ENCODE results near the gene CDK5RAP3.

CDK5RAP3 gene

GRCh38 chr17:47935961-47936360, 35.0 kb upstream of the CDK5RAP3 start:
- no peak for TF ChIP-seq FOXP2 (optimal IDR thresholded peaks at IDR 0.05; ENCODE audit: borderline replicate concordance, extremely low read depth, extremely low read length, insufficient read depth)
- TF ChIP-seq SIN3A (IDR thresholded peaks at IDR 0.05; ENCODE audit: borderline replicate concordance, insufficient read depth, low read length) = no peak
- no peak for TF ChIP-seq POLR2AphosphoS5 (IDR thresholded peaks at IDR 0.05; ENCODE audit: low read depth, low read length)
- TF ChIP-seq TAF1 (IDR thresholded peaks at IDR 0.05; ENCODE audit: borderline replicate concordance, insufficient read depth, low read length) = no peak
- TF ChIP-seq, protein P1, sequence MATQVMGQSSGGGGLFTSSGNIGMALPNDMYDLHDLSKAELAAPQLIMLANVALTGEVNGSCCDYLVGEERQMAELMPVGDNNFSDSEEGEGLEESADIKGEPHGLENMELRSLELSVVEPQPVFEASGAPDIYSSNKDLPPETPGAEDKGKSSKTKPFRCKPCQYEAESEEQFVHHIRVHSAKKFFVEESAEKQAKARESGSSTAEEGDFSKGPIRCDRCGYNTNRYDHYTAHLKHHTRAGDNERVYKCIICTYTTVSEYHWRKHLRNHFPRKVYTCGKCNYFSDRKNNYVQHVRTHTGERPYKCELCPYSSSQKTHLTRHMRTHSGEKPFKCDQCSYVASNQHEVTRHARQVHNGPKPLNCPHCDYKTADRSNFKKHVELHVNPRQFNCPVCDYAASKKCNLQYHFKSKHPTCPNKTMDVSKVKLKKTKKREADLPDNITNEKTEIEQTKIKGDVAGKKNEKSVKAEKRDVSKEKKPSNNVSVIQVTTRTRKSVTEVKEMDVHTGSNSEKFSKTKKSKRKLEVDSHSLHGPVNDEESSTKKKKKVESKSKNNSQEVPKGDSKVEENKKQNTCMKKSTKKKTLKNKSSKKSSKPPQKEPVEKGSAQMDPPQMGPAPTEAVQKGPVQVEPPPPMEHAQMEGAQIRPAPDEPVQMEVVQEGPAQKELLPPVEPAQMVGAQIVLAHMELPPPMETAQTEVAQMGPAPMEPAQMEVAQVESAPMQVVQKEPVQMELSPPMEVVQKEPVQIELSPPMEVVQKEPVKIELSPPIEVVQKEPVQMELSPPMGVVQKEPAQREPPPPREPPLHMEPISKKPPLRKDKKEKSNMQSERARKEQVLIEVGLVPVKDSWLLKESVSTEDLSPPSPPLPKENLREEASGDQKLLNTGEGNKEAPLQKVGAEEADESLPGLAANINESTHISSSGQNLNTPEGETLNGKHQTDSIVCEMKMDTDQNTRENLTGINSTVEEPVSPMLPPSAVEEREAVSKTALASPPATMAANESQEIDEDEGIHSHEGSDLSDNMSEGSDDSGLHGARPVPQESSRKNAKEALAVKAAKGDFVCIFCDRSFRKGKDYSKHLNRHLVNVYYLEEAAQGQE (IDR thresholded peaks at IDR 0.05; ENCODE audit: insufficient read depth in 1 of 2, low read depth in 2 of 2, low read length in 2 of 2) = no peak

GRCh38 chr17:47937941-47938340, 33.0 kb upstream of the CDK5RAP3 start:
- TF ChIP-seq POLR2AphosphoS5 (IDR thresholded peaks at IDR 0.05; ENCODE audit: low read depth, low read length) (no peak), TAF1 (IDR thresholded peaks at IDR 0.05; ENCODE audit: borderline replicate concordance, insufficient read depth, low read length) (no peak), FOXP2 (optimal IDR thresholded peaks at IDR 0.05; ENCODE audit: borderline replicate concordance, extremely low read depth, extremely low read length, insufficient read depth) (no peak), SIN3A (IDR thresholded peaks at IDR 0.05; ENCODE audit: borderline replicate concordance, insufficient read depth, low read length) (no peak)
- TF ChIP-seq, protein P1 (IDR thresholded peaks at IDR 0.05; ENCODE audit: insufficient read depth in 1 of 2, low read depth in 2 of 2, low read length in 2 of 2) = no peak

- TF ChIP-seq TAF1 (IDR thresholded peaks at IDR 0.05; ENCODE audit: borderline replicate concordance, insufficient read depth, low read length) = peak; percentile 75; the same call in 1 of the 2 replicates
- TF ChIP-seq POLR2AphosphoS5 (IDR thresholded peaks at IDR 0.05; ENCODE audit: low read depth, low read length) = peak; percentile 71; the same call in 1 of the 2 replicates
- TF ChIP-seq SIN3A (IDR thresholded peaks at IDR 0.05; ENCODE audit: borderline replicate concordance, insufficient read depth, low read length) = no peak; the same call in 1 of the 2 replicates
These were observed 29.4 kb upstream of the CDK5RAP3 start, which contains the start of gene PNPO for GRCh38 chr17:47941246-47942095. TSS of gene PNPO (plus strand) at chr17:47941571. CDS start at chr17:47941676, 105 bp downstream.

GRCh38 chr17:47942096-47942510, 28.8 kb upstream of the CDK5RAP3 start:
- TF ChIP-seq, protein P1 (IDR thresholded peaks at IDR 0.05; ENCODE audit: insufficient read depth in 1 of 2, low read depth in 2 of 2, low read length in 2 of 2) = no peak
- TF ChIP-seq TAF1 (IDR thresholded peaks at IDR 0.05; ENCODE audit: borderline replicate concordance, insufficient read depth, low read length) (no peak), POLR2AphosphoS5 (IDR thresholded peaks at IDR 0.05; ENCODE audit: low read depth, low read length) (no peak)

DNA sequence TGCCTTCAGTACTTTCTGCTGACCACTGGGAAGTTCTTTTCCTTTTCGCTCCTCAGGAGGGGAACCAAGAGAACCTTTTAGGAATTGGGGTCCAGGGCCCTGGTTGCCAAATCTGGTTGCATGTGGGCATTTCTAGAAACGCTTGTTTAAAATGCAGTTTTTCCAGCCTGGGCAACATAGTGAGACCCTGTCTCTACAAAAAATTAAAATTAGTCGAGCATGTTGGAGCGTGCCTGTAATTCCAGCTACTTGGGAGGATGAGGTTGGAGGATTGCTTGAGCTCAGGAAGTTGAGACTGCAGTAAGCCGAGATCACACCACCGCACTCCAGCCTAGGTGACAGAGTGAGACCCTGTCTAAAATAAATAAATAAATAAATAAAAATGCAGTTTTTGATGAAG, 28.3 kb upstream of the CDK5RAP3 start:
- no peak for TF ChIP-seq POLR2AphosphoS5 (IDR thresholded peaks at IDR 0.05; ENCODE audit: low read depth, low read length)
- no peak for TF ChIP-seq SIN3A (IDR thresholded peaks at IDR 0.05; ENCODE audit: borderline replicate concordance, insufficient read depth, low read length)
- TF ChIP-seq FOXP2 (optimal IDR thresholded peaks at IDR 0.05; ENCODE audit: borderline replicate concordance, extremely low read depth, extremely low read length, insufficient read depth) = no peak
- no peak for TF ChIP-seq TAF1 (IDR thresholded peaks at IDR 0.05; ENCODE audit: borderline replicate concordance, insufficient read depth, low read length)
- TF ChIP-seq, protein P1 (IDR thresholded peaks at IDR 0.05; ENCODE audit: insufficient read depth in 1 of 2, low read depth in 2 of 2, low read length in 2 of 2) = no peak
